ENCODE data around the gene ATF7IP2. TPM values are rescaled to one million over a fixed set of nuclear protein-coding genes. Genes with fewer than 3 reads are reported as not detected.

Gene ATF7IP2
- total and polyA plus RNA-seq, 2 of the 13 experiments (the other 11 are each of a cell fraction or from before 2014, with no cell fraction given) = 117 to 217 TPM

- TF ChIP-seq, protein P1, sequence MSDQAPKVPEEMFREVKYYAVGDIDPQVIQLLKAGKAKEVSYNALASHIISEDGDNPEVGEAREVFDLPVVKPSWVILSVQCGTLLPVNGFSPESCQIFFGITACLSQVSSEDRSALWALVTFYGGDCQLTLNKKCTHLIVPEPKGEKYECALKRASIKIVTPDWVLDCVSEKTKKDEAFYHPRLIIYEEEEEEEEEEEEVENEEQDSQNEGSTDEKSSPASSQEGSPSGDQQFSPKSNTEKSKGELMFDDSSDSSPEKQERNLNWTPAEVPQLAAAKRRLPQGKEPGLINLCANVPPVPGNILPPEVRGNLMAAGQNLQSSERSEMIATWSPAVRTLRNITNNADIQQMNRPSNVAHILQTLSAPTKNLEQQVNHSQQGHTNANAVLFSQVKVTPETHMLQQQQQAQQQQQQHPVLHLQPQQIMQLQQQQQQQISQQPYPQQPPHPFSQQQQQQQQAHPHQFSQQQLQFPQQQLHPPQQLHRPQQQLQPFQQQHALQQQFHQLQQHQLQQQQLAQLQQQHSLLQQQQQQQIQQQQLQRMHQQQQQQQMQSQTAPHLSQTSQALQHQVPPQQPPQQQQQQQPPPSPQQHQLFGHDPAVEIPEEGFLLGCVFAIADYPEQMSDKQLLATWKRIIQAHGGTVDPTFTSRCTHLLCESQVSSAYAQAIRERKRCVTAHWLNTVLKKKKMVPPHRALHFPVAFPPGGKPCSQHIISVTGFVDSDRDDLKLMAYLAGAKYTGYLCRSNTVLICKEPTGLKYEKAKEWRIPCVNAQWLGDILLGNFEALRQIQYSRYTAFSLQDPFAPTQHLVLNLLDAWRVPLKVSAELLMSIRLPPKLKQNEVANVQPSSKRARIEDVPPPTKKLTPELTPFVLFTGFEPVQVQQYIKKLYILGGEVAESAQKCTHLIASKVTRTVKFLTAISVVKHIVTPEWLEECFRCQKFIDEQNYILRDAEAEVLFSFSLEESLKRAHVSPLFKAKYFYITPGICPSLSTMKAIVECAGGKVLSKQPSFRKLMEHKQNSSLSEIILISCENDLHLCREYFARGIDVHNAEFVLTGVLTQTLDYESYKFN (CRISPR knock-in tag; conservative IDR thresholded peaks at IDR 0.05) = peak; percentile 38; the same call in 1 of the 2 replicates
- TF ChIP-seq ZNF264 (CRISPR knock-in tag; IDR thresholded peaks at IDR 0.05) = 0 out of 2 replicates have a peak, but pooled peaks have one; percentile 16
- TF ChIP-seq, protein P2, sequence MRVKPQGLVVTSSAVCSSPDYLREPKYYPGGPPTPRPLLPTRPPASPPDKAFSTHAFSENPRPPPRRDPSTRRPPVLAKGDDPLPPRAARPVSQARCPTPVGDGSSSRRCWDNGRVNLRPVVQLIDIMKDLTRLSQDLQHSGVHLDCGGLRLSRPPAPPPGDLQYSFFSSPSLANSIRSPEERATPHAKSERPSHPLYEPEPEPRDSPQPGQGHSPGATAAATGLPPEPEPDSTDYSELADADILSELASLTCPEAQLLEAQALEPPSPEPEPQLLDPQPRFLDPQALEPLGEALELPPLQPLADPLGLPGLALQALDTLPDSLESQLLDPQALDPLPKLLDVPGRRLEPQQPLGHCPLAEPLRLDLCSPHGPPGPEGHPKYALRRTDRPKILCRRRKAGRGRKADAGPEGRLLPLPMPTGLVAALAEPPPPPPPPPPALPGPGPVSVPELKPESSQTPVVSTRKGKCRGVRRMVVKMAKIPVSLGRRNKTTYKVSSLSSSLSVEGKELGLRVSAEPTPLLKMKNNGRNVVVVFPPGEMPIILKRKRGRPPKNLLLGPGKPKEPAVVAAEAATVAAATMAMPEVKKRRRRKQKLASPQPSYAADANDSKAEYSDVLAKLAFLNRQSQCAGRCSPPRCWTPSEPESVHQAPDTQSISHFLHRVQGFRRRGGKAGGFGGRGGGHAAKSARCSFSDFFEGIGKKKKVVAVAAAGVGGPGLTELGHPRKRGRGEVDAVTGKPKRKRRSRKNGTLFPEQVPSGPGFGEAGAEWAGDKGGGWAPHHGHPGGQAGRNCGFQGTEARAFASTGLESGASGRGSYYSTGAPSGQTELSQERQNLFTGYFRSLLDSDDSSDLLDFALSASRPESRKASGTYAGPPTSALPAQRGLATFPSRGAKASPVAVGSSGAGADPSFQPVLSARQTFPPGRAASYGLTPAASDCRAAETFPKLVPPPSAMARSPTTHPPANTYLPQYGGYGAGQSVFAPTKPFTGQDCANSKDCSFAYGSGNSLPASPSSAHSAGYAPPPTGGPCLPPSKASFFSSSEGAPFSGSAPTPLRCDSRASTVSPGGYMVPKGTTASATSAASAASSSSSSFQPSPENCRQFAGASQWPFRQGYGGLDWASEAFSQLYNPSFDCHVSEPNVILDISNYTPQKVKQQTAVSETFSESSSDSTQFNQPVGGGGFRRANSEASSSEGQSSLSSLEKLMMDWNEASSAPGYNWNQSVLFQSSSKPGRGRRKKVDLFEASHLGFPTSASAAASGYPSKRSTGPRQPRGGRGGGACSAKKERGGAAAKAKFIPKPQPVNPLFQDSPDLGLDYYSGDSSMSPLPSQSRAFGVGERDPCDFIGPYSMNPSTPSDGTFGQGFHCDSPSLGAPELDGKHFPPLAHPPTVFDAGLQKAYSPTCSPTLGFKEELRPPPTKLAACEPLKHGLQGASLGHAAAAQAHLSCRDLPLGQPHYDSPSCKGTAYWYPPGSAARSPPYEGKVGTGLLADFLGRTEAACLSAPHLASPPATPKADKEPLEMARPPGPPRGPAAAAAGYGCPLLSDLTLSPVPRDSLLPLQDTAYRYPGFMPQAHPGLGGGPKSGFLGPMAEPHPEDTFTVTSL (CRISPR knock-in tag; IDR thresholded peaks at IDR 0.05; ENCODE audit: borderline replicate concordance) = peak; percentile 57; the same call in 1 of the 2 replicates
- TF ChIP-seq YEATS4 (CRISPR knock-in tag; IDR thresholded peaks at IDR 0.05; ENCODE audit: borderline replicate concordance) = peak; percentile 31; the same call in 1 of the 2 replicates
- no peak for TF ChIP-seq SPEN (CRISPR knock-in tag; IDR thresholded peaks at IDR 0.05; ENCODE audit: low read depth)
- TF ChIP-seq, protein P3, sequence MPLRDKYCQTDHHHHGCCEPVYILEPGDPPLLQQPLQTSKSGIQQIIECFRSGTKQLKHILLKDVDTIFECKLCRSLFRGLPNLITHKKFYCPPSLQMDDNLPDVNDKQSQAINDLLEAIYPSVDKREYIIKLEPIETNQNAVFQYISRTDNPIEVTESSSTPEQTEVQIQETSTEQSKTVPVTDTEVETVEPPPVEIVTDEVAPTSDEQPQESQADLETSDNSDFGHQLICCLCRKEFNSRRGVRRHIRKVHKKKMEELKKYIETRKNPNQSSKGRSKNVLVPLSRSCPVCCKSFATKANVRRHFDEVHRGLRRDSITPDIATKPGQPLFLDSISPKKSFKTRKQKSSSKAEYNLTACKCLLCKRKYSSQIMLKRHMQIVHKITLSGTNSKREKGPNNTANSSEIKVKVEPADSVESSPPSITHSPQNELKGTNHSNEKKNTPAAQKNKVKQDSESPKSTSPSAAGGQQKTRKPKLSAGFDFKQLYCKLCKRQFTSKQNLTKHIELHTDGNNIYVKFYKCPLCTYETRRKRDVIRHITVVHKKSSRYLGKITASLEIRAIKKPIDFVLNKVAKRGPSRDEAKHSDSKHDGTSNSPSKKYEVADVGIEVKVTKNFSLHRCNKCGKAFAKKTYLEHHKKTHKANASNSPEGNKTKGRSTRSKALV (CRISPR knock-in tag; IDR thresholded peaks at IDR 0.05) = peak; percentile 59; the same call in 1 of the 2 replicates
- TF ChIP-seq CEBPB (IDR thresholded peaks at IDR 0.05; ENCODE audit: borderline replicate concordance, low read depth, low read length) = peak; percentile 89
- 0 out of 2 replicates have a peak, but pooled peaks have one; percentile 3 for TF ChIP-seq SMYD3 (CRISPR knock-in tag; IDR thresholded peaks at IDR 0.05)
- no peak for TF ChIP-seq ZSCAN9 (CRISPR knock-in tag; IDR thresholded peaks at IDR 0.05; ENCODE audit: borderline replicate concordance)
- TF ChIP-seq MBD4 (IDR thresholded peaks at IDR 0.05; ENCODE audit: borderline replicate concordance, low read length) = no peak
- 0 out of 2 replicates have a peak, but pooled peaks have one; percentile 46 for TF ChIP-seq KDM3A (CRISPR knock-in tag; IDR thresholded peaks at IDR 0.05; ENCODE audit: low read depth)
- peak; percentile 34 to 41; a peak in 1 of 4 replicates for TF ChIP-seq HMGXB4 (CRISPR knock-in tag; IDR thresholded peaks at IDR 0.05; ENCODE audit: borderline replicate concordance in 1 of 2, low read depth in 1 of 2)
- TF ChIP-seq GTF3A (CRISPR knock-in tag; conservative IDR thresholded peaks at IDR 0.05) = no peak
- peak; percentile 27; the same call in 1 of the 2 replicates for TF ChIP-seq ZNF232 (CRISPR knock-in tag; IDR thresholded peaks at IDR 0.05; ENCODE audit: borderline replicate concordance)
- peak; percentile 34; the same call in 1 of the 2 replicates for TF ChIP-seq SATB2 (CRISPR knock-in tag; IDR thresholded peaks at IDR 0.05)
Observed at GRCh38 chr16:10514369-10515055, 128.7 kb downstream of the ATF7IP2 start (continued).
